ENCODE results near the gene ARHGAP26.

The ARHGAP26 gene

GRCh38 chr5:142833517-142834449 is 63.6 kb downstream of the ARHGAP26 start:
- no peak for FAIRE-seq

DNA sequence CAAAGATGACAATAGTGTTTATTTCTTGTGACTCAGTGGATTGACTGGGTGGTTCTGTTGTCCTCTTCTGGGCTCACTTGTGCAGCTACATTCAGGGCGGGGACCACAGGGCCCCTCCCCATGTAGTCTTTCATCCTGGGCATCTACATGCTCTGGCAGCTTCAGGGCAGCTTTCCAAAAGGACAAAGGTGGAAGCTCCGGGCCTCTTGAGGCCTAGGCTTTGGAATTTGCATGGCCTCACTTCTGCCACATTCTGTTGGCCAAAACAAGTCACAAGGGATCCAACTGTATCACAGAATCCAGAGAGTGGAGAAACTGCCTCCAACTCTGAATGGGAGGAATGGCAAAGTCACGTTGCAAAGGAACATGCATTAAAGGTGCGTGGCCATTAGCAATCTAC is 64.3 kb downstream of the ARHGAP26 start:
- no peak for FAIRE-seq

DNA sequence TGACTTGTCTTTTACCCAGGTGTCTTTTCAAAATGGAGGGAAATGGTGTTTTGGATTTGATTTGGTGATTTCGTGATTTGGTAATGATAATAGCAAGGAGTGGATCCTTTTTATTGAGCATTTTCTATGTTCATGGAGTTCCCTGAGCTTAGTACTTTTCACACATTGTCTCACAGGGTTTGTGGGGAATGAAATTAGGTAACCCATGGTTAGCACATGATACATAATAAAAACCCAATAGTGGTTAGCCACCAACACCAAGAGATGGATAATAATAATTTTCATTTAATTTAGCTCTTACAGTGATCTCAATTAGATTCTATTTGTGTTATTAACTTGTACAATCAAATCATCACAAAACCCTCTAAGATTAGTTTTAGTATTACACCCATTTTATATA is 65.4 kb downstream of the ARHGAP26 start:
- no peak for FAIRE-seq

DNA sequence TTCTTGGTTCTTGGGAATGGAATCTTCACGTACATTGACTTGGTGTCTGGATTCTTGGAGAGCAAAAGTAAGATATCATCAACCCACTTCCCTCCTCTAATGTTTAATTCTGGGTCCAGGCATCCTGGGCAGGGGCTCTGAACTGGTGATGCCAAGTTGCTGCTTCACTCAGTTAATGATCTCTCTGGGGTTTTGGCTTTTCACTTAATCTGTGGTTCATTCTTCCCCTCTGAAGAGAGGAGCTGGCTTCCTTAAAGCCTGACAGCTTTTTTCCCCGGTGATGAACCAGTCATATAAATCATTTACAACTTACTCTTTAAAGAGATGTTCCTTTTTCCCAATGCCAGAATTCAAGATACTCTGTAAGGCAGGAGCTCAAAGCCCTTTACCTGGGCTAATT is 65.9 kb downstream of the ARHGAP26 start:
- FAIRE-seq = no peak

DNA sequence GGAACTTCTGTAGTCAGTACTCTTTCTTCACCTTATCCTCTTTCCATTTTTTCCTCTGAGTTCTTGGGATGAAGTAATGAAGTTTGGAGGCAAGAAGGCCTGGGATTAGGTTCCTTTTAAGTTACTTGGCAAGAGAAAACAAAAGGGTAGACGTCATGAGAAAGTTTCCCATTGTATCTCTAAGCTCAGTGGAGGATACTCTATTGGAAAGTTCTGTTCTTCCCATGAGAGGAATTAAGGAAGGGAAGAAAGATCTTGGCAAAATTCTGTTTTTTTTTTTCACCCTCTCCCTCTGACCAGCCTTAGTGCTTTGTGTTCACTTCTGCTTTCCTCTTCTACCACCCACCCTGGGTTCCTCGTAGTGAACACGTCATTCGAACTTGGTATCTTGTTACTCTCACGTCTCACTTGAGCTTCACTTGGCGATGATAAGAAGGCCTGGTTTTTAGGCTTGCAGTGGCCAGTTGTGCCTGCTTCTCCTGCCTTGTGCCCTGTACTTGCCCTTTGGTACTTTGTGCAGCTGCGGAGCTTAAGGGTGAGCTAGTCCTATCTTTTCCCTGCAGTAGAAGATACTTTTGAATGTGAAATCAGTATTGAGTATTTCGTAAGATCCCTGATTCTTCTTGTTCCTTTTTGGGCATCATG is 67.0 kb downstream of the ARHGAP26 start:
- FAIRE-seq = no peak

GRCh38 chr5:142838845-142839244 is 68.7 kb downstream of the ARHGAP26 start:
- no peak for FAIRE-seq

GRCh38 chr5:142839711-142840346 is 69.7 kb downstream of the ARHGAP26 start:
- no peak for FAIRE-seq

DNA sequence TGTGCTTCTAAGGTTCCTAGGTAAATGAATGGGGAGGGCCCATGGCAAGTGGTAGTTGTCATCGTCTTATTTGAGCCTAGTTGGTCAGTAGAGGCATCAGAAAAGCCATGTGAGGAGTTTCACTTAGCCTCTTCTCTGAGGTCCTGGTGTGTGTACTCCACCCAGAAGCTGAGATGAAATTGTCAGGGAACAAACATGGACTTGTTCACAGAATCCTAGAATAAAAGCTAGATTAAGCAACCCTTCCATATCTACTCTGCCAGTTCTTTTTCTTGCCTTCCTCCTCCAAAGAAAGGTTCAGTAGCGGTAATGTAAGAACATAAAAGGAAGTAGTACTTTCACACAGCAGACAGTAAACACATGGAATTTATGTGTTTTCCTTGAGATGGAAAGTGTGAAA is 70.4 kb downstream of the ARHGAP26 start:
- no peak for FAIRE-seq

- no peak for FAIRE-seq
These were observed 71.5 kb downstream of the ARHGAP26 start for GRCh38 chr5:142841511-142842265.

DNA sequence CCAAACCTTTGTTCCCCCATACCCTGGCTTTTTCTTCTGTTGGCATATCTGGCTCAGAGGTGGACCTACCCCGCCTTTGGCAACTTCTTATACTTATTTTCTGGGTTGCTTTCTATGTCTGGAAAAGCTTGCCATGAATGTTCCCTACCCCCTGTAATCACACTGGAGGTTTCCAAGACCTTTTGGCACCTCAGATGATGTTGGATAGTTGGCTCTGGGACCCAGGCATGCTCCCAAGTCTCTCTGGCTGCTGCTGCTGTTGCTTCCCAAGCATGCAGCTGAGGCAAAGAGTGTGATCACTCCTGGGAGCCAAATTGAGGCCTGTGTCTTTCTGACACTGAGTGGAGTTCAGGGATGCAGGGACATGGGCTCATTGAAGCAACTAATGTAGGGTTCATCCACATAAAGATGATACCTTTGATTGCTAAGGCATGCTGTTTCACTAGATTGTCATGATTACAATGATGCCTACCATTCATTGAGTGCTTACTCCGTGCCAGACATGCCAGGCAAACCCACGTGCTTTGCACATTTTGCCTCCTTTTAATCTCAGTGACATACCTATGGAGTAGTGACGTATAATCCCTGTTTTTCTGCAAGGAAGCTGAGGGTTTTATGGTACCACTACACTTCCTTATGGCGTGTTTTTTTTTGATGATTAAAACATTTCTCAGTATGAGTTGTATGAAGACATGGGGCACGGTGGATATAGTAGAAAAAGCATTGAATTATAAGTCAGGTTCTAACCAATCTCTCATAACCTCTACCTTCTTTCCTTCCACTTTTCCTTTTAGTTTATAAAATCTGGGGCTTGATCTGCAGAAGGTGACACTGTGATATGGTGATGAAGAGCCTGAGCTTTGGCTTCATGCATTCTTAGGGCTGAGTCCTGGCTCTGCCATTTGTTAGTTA is 73.1 kb downstream of the ARHGAP26 start:
- no peak for FAIRE-seq

GRCh38 chr5:142844866-142845265 is 74.7 kb downstream of the ARHGAP26 start:
- no peak for FAIRE-seq

DNA sequence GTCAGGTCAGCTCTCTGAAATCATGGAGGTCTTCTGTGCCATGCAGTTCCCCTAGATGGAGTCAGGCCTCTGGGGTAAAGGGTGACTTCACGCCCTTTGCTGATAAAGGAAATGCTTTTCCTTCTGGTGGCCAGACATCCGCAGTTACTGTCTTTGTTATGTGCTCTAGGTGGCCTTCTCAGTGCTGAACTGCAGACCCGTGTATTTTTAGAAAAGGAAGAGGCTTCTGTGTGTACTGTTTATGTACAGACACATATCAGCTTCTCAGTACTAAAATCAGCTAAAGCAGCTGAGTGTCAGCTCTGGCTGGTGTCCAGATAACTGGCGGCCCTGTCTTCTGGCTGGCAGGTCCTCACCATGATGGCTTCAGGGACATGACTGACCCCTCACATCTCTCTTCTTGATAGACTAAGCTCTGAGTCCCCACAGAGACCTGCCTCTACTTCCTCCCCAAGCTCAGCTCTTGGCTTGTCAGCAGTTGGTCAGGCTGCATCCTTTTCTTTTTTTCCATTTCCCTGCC is 75.3 kb downstream of the ARHGAP26 start:
- FAIRE-seq = no peak

- FAIRE-seq = no peak
These were observed 75.8 kb downstream of the ARHGAP26 start for GRCh38 chr5:142845954-142846398.

DNA sequence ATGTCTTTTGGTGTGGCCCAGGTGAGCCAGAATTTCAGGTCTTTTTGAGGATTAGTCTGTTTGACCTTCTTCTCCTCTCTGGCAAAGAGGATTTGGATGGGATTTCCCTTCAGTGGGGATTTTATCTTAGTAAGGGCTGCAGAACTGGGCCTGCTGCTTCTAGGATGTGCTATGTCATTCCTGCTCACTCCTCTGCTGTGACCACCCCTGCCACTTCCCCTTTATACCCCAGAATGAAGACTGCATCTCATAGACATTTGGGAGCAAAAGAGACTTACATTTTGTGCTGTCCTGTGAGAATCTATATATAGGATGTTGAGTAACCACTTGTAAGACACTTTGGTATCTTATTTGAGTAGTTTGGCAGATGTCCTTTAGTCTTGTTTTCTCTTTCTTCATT is 76.2 kb downstream of the ARHGAP26 start:
- no peak for FAIRE-seq

GRCh38 chr5:142847898-142848790 is 78.0 kb downstream of the ARHGAP26 start:
- no peak for FAIRE-seq

DNA sequence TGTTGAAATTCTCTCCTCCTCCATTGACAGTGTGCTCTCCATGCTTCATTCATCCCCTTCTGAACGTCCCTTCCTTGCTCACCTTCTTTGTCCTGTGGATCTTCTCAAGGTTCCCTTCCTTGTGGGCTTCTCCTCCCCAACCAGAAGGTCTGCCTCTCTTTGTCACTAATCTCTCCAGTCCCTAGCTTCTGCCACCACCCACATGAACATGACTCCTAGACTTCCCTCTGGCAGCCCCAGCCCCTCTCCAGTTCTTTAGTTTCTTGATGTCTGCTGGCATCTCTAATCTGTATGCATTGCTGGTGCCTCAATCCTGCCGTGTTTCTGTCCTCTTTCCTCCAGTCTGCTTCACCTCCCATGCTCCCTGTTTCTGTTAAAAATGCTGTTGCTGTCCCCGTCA is 79.3 kb downstream of the ARHGAP26 start:
- no peak for FAIRE-seq

GRCh38 chr5:142849880-142850279 is 79.7 kb downstream of the ARHGAP26 start:
- FAIRE-seq = no peak

DNA sequence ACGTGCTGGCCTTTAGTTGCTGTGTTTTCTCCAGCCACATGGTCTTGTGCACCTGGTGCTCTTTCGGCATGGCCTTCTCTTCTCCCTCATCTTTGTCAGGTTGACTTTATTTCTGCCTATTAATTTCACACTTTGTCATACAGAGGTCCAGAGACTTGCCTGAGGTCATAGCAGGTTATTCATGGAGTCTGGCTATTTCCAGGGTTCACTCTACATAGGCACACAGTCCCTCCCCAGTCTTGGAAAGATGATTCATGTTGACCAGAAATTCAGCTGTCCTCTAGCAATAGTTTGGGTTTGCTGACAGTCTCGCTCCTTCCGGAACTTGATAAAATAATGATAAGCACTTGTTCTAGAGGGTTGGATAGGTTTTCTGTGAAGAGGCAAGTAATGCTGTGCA is 81.6 kb downstream of the ARHGAP26 start:
- no peak for FAIRE-seq

DNA sequence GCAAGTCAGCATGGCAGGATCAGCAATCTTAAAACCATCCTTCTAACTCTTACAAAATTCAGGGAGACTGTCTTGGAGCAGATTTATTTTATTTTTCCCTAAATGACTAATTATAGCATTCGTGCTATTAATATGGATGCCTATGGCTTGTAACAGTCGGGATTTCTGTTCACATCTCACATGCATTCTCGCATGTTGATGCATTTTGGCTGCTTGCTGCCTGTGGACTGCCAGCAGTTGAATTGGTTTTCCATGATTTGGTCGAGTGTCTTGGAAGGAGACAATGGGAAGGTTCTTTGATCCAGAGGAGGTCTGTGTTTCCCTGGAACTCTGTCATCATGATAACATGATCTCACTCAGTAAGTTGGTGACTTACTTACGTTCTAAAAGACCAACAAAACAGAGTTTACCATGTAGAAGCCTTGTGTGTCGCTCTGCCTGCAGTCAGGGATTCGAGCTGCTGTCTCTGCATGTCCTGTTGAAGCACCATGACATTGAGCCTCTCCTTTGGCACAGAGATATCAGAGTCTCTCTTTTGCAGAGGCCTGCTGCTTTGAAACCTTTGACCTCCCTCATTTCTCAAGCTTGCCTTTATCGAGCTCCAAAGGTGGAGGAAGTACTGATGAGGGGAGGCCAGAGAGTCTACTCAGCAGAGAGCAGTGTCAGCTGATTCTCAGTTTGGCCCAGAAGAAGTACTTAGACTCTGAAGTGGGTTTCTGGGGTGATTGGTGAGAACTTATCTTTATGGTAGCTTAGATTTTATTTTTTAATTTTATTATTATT is 82.4 kb downstream of the ARHGAP26 start:
- no peak for FAIRE-seq

DNA sequence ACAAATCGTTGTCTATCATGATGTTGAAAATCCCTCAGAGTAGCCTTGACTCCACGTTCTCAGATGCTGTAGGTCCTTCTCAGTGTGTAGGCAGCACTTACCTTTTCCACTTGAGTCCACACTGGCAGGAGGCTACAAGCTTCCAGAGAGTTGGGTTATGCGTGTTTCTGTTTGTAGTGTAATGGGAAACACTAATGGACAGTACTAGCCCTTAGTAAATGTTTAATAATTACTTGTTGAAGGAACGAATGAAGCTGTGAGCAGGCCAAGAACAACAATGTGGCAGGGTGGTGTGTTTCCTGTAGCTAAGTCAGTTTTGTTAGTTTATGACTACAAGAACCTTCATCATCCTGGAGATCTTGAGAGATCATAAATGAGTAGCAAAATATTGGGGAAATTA is 83.5 kb downstream of the ARHGAP26 start:
- FAIRE-seq = no peak

Data from TTC549 (cell line).